Measurements from ENCODE around the gene CDK14. TPM values are rescaled to one million over a fixed set of nuclear protein-coding genes. Genes with fewer than 3 reads are reported as not detected.

CDK14 gene
- total RNA-seq, 1 donor from 2014 or later = 131 TPM

DNA sequence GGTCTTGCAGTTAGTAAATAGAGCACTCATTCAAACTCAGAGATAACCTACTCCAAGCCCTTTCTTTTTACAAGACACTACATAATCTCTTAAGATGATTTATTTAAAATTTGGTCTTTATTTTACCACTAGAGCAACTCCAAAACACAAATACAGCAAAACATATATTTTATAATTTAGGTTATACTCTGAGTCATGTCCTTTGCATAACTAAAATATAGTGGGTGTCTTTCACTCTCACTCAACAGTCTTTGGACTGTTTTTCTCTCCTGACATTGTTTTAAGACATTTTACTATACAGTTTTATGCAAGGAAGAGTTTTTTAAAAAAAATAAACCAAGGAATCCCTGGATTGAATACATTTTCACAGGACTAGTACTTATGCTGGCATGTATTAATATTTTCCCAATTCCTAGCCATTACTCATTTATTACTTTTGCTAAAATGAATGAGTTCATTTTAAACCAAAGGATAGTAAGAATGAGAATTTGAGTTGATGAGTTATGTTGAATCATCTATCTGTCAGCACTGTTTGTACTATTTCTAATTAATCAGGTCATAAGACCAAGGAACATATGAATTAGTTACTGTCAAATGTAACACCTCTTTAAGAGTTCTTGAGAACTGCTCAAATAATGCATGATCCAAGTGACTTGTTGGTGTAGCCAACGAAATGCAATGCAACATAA is 365.1 kb downstream of the CDK14 start:
- DNase-seq (ENCODE audit: extremely low spot score, unreplicated experiment) = no peak
- TF ChIP-seq, protein P1, sequence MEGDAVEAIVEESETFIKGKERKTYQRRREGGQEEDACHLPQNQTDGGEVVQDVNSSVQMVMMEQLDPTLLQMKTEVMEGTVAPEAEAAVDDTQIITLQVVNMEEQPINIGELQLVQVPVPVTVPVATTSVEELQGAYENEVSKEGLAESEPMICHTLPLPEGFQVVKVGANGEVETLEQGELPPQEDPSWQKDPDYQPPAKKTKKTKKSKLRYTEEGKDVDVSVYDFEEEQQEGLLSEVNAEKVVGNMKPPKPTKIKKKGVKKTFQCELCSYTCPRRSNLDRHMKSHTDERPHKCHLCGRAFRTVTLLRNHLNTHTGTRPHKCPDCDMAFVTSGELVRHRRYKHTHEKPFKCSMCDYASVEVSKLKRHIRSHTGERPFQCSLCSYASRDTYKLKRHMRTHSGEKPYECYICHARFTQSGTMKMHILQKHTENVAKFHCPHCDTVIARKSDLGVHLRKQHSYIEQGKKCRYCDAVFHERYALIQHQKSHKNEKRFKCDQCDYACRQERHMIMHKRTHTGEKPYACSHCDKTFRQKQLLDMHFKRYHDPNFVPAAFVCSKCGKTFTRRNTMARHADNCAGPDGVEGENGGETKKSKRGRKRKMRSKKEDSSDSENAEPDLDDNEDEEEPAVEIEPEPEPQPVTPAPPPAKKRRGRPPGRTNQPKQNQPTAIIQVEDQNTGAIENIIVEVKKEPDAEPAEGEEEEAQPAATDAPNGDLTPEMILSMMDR (IDR thresholded peaks at IDR 0.05) = no peak
- Mint-ChIP-seq H3K9me3 (ENCODE audit: unreplicated experiment) (peaks cover 3% of the 10 kb centered on the region), H3K36me3 (ENCODE audit: unreplicated experiment) (peaks cover 24% of the 10 kb centered on the region), H3K4me3 (ENCODE audit: unreplicated experiment) (no peak overlapping the region), H3K27me3 (ENCODE audit: unreplicated experiment) (no peaks in the 10 kb centered on the region), H3K27ac (ENCODE audit: unreplicated experiment) (peak overlapping the region; percentile 10), H3K4me1 (ENCODE audit: unreplicated experiment) (peaks cover 28% of the 10 kb centered on the region)

DNA sequence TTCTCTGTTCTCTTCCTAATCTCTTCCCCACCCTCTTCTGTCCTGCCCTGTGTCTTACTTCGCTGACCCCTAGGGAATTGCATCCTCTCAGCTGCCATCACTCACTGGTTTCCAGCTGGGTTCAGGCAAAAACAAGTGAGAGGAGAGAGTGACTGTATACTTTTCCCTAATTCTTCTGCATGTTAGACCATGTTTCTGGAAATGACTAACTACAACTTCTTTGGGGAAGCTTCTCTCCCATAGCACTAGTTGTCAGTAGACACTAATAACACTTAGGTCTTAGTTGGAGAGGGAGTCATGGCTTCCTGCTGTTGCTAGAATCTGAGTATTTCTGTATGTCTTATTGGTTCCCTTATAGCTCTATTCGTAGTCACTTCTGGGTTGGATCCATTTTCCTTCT is 369.1 kb downstream of the CDK14 start:
- H3K9me3 Mint-ChIP-seq (ENCODE audit: unreplicated experiment) = peaks cover 3% of the 10 kb centered on the region
- DNase-seq (ENCODE audit: extremely low spot score, unreplicated experiment) = no peak
- H3K27ac Mint-ChIP-seq (ENCODE audit: unreplicated experiment) = no peak overlapping the region
- H3K27me3 Mint-ChIP-seq (ENCODE audit: unreplicated experiment) = no peaks in the 10 kb centered on the region
- H3K4me1 Mint-ChIP-seq (ENCODE audit: unreplicated experiment) = peaks cover 9% of the 10 kb centered on the region
- TF ChIP-seq, protein P1 (IDR thresholded peaks at IDR 0.05) = no peak
- peaks cover 27% of the 10 kb centered on the region for H3K36me3 Mint-ChIP-seq (ENCODE audit: unreplicated experiment)
- no peak overlapping the region for H3K4me3 Mint-ChIP-seq (ENCODE audit: unreplicated experiment)

DNA sequence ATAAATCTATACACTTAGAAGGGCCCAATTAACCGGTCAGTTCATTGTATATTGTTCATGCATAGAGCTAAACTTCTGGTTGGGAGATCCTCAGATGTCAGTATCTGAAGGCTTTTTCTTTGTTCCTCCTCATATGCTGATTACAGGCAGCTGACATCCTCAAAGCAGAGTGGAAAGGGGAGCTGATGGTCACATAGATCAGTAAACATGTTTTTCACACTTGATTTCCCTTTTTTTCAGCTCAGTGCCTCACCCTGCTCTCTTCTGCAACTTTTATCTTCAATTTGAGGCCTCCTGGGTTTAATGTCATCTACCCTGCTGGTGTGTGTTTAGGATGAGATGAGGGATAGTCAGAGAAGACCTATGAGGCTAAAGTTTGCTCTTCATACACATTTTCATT is 370.2 kb downstream of the CDK14 start:
- TF ChIP-seq, protein P1 (IDR thresholded peaks at IDR 0.05) = no peak
- Mint-ChIP-seq H3K9me3 (ENCODE audit: unreplicated experiment) (peaks cover 3% of the 10 kb centered on the region), H3K27ac (ENCODE audit: unreplicated experiment) (no peak overlapping the region)

DNA sequence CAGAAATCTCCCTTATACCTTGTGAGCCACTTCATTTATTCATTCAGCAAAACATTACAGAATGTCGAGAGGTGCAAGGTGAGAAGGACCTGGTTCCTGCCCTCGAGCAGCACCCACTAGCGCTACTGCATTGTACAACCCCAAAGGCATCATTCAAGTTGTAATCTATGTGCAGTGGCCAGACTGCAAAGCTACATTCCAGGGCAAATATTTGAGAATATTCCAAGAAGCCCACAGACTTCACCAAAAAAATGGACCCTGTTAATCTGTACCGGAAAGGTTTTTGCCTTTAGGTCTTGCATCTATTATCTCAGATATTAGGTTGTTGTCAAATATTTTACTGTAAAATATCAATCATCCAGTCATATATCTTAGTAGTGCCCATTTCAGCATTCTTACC is 372.8 kb downstream of the CDK14 start:
- Mint-ChIP-seq H3K9me3 (ENCODE audit: unreplicated experiment) (no peaks in the 10 kb centered on the region), H3K36me3 (ENCODE audit: unreplicated experiment) (peaks cover 33% of the 10 kb centered on the region), H3K4me3 (ENCODE audit: unreplicated experiment) (no peak overlapping the region), H3K27me3 (ENCODE audit: unreplicated experiment) (no peaks in the 10 kb centered on the region), H3K27ac (ENCODE audit: unreplicated experiment) (no peak overlapping the region), H3K4me1 (ENCODE audit: unreplicated experiment) (peaks cover 11% of the 10 kb centered on the region)
- DNase-seq (ENCODE audit: extremely low spot score, unreplicated experiment) = no peak
- TF ChIP-seq, protein P1 (IDR thresholded peaks at IDR 0.05) = no peak

More for the DNA sequence above, 370.2 kb downstream of the CDK14 start:
- Mint-ChIP-seq H3K27me3 (ENCODE audit: unreplicated experiment) (no peaks in the 10 kb centered on the region), H3K4me3 (ENCODE audit: unreplicated experiment) (no peak overlapping the region), H3K4me1 (ENCODE audit: unreplicated experiment) (peaks cover 8% of the 10 kb centered on the region), H3K36me3 (ENCODE audit: unreplicated experiment) (peaks cover 27% of the 10 kb centered on the region)
- no peak for DNase-seq (ENCODE audit: extremely low spot score, unreplicated experiment)

DNA sequence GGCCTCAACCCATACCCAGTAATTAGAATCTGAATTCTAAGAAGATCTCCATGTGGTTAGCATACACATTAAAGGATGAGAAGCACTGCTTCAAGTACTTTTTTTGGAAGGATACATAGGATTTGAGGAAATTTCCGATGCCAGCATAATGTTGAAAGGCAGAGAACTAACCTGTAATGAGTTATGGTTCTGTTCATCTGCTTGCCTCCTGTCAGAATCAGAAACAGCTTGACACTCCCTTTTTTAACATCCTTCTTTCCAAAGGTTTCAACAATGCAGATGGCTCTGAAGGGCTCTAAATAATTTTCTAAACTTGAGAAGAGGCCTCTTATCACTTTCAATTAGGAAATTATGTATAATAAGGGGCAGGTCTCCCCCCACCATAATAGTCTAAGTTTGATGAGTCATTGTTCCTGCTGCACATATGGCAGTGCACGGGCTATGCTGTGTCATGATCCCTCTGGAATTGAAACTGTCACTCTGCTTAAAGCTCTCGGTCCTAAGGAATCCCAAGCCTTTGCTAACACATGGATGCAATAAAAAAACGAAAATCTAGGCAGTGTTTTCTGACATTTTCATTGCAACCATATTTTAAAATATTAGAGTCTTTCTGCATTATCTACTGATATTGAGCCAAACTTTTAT is 376.9 kb downstream of the CDK14 start:
- H3K4me1 Mint-ChIP-seq (ENCODE audit: unreplicated experiment) = peaks cover 11% of the 10 kb centered on the region
- peaks cover 17% of the 10 kb centered on the region for H3K9me3 Mint-ChIP-seq (ENCODE audit: unreplicated experiment)
- TF ChIP-seq, protein P1 (IDR thresholded peaks at IDR 0.05) = no peak
- no peaks in the 10 kb centered on the region for H3K27me3 Mint-ChIP-seq (ENCODE audit: unreplicated experiment)
- H3K27ac Mint-ChIP-seq (ENCODE audit: unreplicated experiment) = no peak overlapping the region
- peaks cover 32% of the 10 kb centered on the region for H3K36me3 Mint-ChIP-seq (ENCODE audit: unreplicated experiment)
- DNase-seq (ENCODE audit: extremely low spot score, unreplicated experiment) = no peak
- no peak overlapping the region for H3K4me3 Mint-ChIP-seq (ENCODE audit: unreplicated experiment)

All from osteocyte (in vitro differentiated cells).